NOMO-1 (cell line): Measurements from ENCODE around the gene DCAF6.

Experiments used
- DNase-seq, 2 experiments: peaks; one replicate each; lab custom pipeline; 2025; ENCODE audit not compliant: unreplicated experiment in 2 of 2; lab: John Stamatoyannopoulos, UW

The DCAF6 gene

DNA sequence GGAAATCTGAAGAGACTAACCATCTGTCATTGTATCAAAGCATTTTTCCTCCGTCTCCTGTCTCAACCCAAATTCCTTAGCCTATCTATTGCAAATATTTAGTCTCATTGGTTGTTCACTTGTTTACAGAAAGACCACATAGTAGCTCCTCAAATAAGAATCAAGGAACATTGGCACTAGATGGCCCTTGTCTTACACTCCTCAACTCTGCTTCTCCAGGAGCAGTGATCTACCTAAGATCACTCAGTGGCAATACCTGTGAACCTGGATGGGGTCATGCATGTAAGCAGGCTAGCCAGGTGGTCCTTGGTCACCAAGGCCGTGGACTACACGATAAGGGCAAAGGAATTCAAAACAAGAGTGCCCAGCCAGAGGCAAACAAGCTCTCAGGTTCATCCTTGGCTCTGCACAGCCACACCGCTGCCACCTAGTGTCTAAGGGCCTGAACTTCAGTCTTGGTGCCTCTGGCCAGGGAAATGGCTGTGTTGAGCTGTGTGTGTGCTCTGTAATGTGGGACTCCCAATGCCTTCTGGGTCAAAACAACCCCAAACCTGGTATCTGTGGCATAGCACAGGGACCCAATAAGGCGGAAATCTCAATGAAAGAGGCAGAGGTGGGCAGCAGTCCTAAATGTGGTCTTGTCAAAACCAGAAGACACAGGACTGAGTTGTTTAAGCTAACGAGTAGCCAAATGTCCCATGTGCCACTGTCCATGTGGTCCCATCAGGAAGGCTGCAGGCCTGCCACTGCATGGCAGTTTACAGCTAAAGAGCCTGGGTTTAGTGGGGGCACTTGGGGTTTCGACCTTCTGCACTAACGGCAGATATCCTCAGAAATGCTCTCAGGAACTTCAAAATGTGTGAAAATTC lies 145.8 kb downstream of the DCAF6 start:
- DNase-seq, result peak; percentile 56 to 57

DNA sequence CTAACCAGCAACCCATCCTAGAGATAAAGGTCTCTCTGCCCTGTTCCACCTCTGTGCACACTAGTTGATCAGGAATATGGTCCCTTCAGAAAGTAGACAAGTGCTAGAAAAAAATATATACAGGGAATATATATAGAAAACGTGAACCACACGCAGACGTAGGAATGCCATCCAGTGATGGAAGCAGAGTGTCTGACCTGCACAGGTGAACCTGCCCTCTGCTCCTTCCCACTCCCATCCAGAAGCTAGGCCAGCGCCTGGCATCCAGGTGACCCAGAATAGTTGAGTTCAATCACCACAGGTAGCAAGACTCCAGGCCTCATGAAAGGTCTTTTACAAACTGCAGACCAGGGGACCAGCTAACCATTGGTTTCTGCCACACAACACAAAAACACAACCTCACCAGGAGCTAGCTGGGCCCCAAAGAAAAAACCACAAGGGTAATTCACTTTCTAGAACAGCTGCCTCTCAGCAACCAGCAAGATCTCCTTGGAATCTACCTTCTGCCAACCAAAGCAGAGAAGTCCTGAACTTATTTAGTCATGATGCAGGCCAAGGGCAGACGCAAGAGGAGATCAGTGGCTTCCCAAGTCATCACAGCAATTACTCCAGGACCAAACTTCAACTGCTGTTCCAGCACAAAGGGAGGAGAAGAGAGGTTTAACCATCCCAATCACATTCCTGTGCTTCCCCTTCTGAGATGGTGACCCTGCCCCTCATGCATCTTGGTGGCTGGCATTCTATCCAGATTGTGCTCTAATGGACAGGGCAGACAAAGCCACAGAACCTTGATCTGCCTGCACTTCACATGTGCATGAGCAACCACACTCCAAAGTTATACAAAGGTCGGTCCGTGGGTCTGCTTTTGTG lies 147.2 kb downstream of the DCAF6 start:
- no peak for DNase-seq

DNA sequence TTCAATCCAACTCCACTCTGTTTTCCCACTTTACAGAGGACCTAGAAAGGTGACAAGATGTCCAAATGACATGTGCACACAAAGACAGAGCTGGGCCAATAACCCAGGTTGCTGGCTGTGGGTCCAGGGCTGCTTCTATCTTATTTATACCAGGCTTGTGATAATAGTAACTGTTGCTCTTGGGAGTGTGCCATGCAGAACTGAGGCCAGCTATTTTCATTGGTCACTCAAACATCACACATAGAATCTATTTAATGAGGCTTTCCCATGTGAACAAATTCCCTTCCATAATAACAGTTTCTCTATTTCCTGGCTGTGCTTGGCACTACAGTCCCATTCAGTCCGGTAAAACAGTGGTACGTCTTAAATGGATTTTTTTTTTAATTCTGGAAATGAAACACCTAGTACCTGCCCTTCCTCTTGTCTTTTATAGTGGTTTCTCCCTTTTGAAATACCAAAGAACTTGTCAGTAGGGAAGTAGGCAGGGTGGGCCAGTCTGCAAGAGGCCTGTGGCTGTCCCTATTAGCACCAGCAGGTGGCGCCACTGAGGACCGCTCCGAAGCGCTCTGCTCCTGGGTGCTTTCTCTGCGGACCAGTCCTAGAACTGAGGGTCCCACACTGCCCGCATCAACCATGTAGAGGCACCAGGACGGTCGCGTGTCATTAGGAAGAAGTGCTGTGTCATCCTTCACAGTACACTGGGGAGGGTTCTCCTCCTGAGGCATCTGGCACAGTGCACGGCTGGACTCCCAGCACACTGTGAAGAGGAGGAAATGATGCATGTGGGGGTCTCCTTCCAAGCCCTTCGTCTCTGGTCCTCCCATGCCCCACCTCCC lies 148.1 kb downstream of the DCAF6 start:
- DNase-seq, result peak; percentile 42 to 61

DNA sequence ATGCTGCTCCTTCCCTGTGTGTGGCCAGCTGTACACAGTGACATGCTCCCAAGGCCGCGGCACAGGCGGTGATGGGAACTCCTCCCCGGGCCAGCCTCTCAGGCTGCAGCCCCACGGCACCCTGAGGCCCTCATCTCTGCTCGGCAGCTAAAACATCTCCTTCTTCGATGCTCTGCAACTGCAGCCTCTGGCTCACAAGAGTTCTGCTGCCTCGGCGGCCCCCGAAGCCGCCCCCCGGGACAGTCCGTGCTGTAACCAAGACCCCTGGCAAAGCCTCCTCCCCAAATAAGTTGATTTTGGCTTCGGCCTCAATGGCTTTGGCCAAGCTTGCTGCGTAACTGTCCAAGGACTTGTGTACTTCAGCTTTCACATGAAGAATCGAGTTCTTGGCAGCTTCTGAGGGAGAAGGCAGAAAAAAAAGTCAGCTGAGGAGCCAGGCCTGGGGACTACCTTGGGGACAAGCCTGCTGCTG lies 149.0 kb downstream of the DCAF6 start:
- no peak for DNase-seq

DNA sequence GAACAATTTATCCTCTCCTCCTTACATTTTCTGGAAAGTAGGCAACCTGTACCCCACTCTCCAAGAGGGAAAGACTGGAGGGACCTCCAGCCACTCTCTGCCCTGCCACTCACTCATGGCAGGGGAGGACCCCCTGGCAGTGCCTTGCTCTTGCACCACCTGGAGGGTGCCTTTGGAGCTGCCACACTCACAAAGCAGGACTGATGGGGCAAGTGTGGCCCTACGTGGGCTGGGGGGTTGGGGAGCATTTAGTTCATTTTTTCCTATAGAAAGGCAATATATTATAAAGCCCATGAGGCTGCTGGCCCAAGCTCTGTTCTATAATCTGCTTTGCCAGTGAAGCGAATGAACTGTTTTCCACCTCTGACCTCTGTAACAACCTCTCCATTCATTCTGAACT lies 150.0 kb downstream of the DCAF6 start:
- no peak for DNase-seq

DNA sequence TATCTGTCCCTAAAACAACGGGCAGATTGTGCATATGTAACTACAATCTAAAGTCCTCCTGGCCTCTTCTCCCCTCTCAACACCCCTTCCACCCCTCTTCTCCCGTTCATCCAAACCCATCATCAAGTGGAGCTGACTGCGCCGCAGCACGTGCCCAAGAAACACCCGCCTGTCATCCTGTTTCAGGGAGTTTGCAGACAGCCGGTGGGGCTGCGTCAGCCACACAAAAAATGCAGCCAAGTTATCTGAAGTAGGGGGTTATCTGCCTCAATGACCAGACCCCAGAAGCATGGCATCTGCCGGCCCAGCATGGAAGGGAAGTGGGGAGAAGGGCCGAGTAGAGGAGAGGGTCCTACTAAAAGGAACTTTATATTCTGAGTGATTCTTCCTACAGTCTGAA lies 151.2 kb downstream of the DCAF6 start:
- DNase-seq, result no peak

DNA sequence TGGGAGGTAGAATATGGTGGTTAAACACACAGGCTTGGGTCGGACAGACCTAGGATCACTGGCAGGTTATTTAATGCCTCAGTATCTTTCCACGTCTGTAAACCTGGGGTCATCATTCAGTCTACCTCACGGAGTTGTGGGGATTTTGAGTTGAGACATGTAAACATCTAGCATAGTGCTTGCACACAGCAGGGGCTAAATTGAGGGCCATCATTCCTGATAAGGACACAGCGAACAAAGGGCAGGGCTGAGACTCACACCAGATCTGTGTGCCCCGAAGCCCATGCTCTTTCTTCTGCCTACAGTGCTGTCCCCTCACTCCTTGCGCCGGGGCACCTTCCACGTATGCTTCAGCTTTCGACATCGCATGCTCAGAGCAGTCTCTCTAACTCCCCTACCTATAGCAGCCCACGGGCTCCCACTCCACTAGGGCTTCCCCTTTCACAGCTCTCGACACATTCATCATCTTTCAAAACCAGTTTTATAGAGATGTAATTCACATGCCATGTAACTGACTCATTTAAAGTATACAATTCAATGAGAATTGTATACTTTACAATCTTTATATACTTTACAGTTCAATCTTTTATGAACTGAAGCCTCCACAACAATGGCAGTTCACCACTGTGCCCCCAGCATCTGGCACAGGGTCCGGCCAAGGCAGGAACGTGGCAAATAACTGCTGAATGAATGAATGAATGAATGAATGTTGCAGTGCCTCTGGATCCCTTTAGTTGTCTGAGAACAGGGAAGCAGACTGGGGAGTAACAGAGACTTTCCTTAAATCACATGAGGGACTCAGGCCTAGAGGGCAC lies 152.2 kb downstream of the DCAF6 start:
- DNase-seq, result no peak

DNA sequence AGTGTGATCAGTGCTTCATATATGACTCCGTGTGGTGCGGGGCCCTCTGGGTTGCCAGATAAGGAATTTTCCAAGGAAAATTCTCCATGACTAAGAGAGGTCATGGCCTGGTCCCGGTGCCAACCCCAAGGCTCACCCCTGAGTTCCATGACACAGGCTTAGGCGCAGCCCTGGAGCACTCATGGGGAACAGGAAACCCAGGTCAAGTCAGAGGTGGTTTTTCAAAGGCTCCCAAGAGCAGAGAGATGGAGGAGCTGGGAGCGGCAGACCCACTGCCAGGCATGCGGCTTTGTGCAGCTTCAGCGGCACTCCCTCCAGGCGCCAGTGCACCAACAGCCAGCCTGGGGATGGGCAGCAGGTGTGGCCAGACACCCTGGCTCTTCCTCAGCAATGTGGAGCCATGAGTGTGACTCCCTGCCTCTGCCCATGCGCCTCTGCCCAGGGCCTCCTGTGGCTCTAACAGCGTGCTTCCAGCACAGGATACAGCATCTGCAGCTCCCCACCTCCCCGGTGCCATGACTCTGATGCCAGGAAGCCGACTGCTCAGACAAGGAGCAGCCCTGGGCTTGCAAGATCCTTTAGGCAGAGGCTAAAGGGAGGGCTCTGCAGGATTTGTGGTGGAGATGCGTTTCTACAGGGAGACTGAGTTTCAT lies 153.0 kb downstream of the DCAF6 start:
- DNase-seq, result no peak

DNA sequence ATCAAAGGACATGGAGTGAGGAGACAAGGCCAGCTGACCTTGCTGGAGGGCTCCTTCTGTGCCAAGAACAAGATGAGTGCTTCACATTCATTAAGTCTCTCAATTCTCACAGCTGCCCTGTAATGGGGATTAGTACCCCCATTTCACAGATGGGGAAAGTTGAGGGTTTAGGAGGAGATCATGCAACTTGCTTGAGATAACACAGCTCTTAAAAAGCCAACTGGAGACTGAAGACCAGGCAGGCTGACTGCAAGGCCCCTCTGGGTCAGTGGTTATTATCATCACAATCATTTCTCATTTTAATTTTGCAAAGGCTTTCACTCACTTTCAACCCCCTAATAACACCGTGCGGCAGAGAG lies 153.5 kb downstream of the DCAF6 start:
- no peak for DNase-seq

DNA sequence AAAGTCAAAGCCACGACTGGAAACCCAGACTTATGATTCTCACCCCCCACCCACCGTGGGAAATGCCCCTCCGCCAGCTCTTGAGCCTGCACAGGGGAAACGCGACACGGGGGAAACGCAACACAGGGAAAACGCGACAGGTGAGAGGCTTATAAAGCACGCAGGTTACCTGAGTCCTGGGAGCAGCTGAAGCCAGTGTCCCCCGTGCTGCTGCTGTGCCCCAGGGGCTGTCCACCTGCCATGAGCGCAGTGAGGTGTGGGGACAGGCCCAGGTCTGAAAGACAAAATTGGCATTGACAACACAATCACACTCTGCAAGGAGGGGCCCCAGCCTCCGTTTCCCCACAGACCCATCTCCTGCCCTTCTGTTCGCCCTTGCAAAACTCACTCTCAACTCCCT lies 153.9 kb downstream of the DCAF6 start:
- DNase-seq, result no peak

DNA sequence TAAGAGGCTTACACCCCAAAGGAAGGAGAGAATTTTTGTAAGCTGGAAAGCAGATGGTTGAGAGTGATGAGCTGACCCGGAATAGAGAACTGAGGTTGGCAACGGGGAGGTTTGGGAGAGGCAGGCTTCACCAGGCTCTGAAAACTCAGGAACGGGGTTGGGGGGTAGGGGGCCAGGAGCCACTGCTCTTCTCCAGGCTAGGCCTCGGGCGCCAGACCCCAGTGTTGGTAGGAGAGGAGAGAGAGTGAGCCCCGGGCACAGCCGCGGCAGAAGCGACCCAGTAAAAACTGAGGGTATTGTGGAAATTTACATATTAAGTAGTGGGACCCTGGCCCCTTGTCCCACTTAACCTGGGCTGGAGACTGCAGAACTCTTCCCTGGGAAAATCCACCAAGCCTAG lies 154.6 kb downstream of the DCAF6 start:
- no peak for DNase-seq

DNA sequence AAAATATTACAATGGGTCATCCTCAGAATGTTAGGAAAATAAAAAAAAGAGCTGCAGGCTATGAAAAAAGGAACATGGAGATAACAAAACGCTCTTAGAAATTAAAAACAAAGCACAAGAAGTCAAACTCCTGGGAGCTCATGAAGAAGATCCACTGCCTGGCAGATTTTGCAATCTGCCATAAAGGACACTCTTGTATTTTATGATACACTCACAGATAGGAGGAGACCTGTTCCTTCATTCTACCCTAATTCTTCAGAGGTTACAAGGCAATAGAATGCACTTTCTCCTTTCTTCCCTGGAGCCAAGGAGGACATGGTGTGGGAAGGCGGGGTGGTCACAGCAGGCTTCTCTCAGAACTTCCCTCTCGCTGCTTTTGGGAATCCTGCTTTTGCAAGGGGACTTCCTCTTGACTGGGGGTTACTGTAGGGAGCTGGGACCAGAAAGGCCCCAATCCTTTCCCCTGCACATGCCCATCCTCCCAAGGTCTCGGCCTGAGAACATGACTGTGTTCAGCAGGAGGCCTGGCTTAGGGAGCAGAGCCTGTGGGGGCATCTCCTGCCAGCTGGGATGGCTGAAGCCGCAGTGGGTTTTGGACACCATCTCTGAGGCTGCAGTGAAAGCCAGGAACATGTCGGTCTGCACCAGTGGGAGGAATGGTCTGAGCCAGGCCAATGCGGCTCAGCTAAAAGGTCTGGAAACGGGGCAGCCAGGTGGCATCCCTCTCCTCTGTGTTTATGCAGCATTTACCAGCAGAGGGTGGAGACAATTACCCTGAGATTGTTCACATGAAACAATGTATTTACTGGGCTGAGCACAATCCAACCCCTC lies 155.5 kb downstream of the DCAF6 start:
- DNase-seq, result no peak

DNA sequence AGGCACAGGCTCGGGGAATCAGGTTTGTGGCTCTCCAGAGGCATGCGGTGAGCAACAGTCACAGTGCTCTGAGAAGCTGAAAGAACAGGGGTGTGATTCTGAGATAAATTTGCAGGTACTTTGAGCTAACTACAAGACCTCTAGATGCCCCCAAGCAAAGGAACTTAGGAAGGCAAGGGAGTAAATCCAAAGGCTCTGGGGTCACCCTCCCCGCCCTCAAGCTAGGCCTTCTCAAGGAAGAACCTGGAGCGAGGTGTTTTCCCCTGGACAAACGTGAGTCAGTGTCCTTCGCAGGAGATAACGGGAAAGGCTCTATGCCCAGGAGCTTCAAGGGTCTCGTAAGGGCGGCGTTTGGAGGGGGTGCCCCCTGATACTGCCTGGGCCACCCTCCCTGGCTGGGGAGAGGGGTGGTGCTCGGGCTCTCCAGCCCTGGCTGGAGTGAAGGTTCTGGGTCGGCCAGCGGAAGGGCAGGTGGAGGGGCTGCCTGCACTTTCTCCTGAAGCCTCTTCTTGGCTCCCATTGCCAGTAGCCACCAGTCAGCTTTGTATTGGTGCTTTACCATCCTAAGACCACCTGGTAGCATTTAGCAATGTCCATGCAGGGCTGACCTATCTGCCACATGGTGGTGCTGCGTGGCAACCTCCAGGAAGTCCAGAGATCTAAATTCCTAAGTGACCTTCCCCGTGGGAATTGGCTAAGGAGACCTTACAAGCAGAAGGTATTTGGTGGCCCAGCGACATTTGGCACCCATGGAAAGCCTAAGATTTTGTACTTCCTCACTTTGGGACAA lies 156.3 kb downstream of the DCAF6 start:
- DNase-seq, result no peak

DNA sequence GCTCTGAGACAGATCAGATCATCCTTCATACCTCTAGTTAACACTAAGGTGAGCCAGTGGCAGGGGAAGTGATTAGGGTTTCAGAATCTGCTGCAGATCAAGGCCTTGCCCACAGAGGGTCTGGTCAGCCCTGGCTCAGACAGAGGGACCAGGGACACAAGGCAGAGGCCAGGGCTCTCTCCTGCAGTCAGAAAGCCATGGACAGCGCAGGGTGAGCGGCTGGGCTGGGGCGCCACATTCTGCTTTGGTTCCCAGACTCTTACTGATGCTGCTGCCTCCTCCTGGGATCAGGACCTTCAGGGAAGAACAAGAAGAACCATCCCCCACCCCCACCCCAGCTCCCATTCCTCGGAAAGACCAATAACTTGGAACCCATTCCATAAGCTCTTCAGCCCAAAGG lies 157.1 kb downstream of the DCAF6 start:
- no peak for DNase-seq

DNA sequence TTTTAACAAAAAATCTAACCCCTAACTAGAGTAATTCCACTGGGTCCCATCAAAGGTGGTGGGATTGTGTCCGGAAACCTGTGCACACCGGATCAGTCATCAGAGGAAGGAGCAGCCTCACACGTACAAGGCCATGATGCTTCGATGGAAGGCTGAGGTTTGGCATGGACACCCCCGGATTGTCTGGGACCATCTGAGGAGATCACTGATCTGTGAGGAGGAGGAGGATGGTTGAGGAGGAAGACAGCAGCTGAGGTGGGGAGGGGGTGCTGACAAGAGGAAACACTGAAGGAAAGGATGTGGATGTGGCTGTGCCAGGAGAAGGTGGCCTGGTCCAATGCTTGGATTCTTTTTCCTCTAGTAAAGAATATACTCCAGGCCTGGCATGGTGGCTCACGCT lies 159.0 kb downstream of the DCAF6 start:
- DNase-seq, result no peak

DNA sequence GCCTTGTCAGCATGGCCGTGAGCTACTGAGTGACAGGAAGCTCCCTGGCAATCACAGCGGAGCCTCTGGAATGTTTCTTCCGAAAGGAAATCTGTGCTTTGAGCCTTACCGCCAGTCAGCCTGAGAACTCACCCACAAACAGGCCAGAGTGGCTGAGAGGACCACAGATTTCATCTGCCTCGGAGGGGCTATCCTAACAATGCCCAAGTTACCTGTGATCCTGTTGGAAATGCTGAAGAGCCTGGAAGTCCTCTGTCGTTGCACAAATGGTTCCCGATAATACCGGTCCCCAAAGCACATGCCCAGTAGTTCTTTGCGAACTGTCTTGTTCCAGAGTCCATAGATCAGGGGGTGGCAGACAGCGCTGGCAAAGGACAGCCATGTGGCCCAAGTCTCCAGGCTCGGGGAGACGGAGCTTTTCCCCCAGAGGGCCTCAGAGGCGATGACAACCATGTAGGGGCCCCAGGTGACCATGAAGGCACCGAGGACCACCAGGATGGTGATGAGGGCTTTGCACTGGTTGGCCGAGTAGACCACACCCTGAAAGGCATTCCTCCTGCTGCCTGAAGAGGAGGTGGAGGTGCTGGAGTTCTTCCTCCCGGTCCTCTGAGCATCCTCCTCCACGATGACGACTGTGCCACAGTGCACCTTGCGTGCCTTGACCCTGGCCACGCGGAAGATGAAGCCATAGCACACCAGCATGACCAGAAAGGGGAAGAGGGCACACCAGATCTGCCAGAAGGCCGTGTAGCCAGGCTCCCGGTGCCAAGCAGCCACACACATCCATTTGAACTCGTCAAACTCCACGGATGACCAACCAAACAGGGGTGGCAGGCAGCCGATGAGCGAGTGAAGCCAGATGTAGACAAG lies 160.0 kb downstream of the DCAF6 start:
- DNase-seq, result no peak

DNA sequence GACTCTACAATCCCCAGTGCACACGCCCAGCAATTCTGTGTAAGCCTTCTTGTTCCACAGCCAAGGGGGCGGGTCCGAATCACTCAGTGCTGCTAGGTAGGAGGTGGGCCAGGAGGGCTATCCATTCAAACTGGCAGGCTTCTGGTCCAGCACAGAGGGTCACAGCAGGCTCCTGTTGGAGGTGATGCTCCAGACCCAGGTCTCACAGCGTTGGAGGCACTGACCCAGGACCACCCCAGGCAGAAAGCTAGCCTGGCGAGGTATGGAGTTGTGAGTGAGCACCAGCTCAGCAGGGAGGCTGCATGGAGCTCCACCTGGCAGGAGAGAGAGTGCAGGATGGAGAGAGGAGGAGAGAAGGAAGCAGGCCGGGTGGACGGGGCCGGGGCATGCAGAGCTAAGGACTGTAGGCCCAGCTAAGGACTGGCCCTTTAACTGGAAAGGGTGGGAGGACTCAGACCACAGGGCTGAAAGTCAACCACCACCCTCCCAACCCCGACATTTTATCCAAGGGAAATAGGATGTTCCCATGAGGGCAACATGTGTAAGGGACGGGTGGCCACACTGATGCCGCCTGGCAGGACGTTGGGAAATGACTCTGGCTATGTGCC lies 161.5 kb downstream of the DCAF6 start:
- no peak for DNase-seq
